Hepatocyte (in vitro differentiated cells): ENCODE measurements around the gene PCA3. TPM values are rescaled to one million over a fixed set of nuclear protein-coding genes. Genes with fewer than 3 reads are reported as not detected.

Experiments used
- DNase-seq: peaks from one replicate; pipeline ENCODE4 v3.0.0-alpha.2; 2016; ENCODE audit warnings: low spot score
- H2AFZ ChIP-seq: fragments of 200-600 bp; sonication (generic); 2 replicates; pipeline ENCODE4 v1.6.0; 2016; ENCODE audit warnings: antibody characterized with exemption, mild to moderate bottlenecking
- H3K27ac ChIP-seq: fragments of 200-600 bp; sonication (generic); 2 replicates; pipeline ENCODE4 v1.5.1; 2016; ENCODE audit warnings: mild to moderate bottlenecking
- H3K27me3 ChIP-seq: fragments of 200-600 bp; sonication (generic); 2 replicates; pipeline ENCODE4 v1.6.1; 2016
- H3K36me3 ChIP-seq: fragments of 200-600 bp; sonication (generic); replicated peaks from 2 replicates; pipeline ENCODE4 v1.5.1; 2016; ENCODE audit warnings: low read depth; ENCODE audit not compliant: insufficient read depth
- H3K4me1 ChIP-seq: fragments of 200-600 bp; sonication (generic); 2 replicates; pipeline ENCODE4 v1.5.1; 2016; ENCODE audit warnings: mild to moderate bottlenecking, moderate library complexity; ENCODE audit not compliant: insufficient read depth
- H3K4me2 ChIP-seq: fragments of 200-600 bp; sonication (generic); 2 replicates; pipeline ENCODE4 v1.6.0; 2016
- H3K4me3 ChIP-seq: fragments of 200-600 bp; sonication (generic); 2 replicates; pipeline ENCODE4 v1.5.1; 2016; ENCODE audit warnings: mild to moderate bottlenecking
- H3K79me2 ChIP-seq: fragments of 200-600 bp; sonication (generic); 2 replicates; pipeline ENCODE4 v1.6.0; 2017; ENCODE audit warnings: mild to moderate bottlenecking
- H3K9me2 ChIP-seq: fragments of 200-600 bp; sonication (generic); replicated peaks from 2 replicates; pipeline ENCODE4 v1.6.0; 2017; ENCODE audit warnings: mild to moderate bottlenecking; ENCODE audit not compliant: insufficient read depth
- H3K9me3 ChIP-seq: fragments of 200-600 bp; sonication (generic); 2 replicates; pipeline ENCODE4 v1.5.1; 2016; ENCODE audit warnings: low read depth, mild to moderate bottlenecking
- H4K20me1 ChIP-seq: fragments of 200-600 bp; sonication (generic); 2 replicates; pipeline ENCODE4 v1.6.0; 2016; ENCODE audit warnings: mild to moderate bottlenecking; ENCODE audit not compliant: insufficient read depth, poor library complexity, severe bottlenecking
- CTCF ChIP-seq: fragments of 200-600 bp; sonication (generic); IDR thresholded peaks from 2 replicates; pipeline ENCODE4 v1.5.1; 2016; ENCODE audit warnings: antibody characterized with exemption, mild to moderate bottlenecking; ENCODE audit not compliant: poor library complexity
- EZH2 ChIP-seq: fragments of 200-600 bp; sonication (generic); IDR thresholded peaks from 2 replicates; pipeline ENCODE4 v1.6.1; 2016; ENCODE audit warnings: antibody characterized with exemption, mild to moderate bottlenecking, borderline replicate concordance
- EZH2phosphoT487 ChIP-seq: fragments of 200-600 bp; sonication (generic); IDR thresholded peaks from one replicate; pipeline ENCODE4 v1.6.1; 2018; ENCODE audit warnings: antibody characterized with exemption, mild to moderate bottlenecking, low read depth, moderate library complexity; ENCODE audit not compliant: unreplicated experiment, severe bottlenecking
- WGBS: methylation state at CpG from one replicate; pipeline ENCODE4 v1.1.6; 2016; ENCODE audit warnings: low lambda C conversion rate; ENCODE audit errors: missing lambda C conversion rate; 5-methylcytosine and 5-hydroxymethylcytosine counted together
- polyA plus RNA-seq: library from polyadenylated mRNA; unstranded; fragments of >200 nt; fragmentation: Nextera tagmentation; extraction: Ambion mirVana; gene quantifications from 2 replicates; pipeline ENCODE4 v1.2.1, GENCODE V29; 2016
- total RNA-seq: library from RNA; depleted of rRNA; stranded (reverse); fragments of >200 nt; gene quantifications from 2 replicates; pipeline ENCODE4 v1.2.3, GENCODE V29; 2014

The PCA3 gene
- total and polyA plus RNA-seq, 2 experiments from 2014 or later, result not detected

- H2AFZ ChIP-seq, result no peak overlapping the region
- H3K36me3 ChIP-seq, result no peaks in the 10 kb centered on the region
- H3K9me3 ChIP-seq, result no peaks in the 10 kb centered on the region
- no peak overlapping the region for H3K4me3 ChIP-seq
- H3K27ac ChIP-seq, result no peak overlapping the region
- no peaks in the 10 kb centered on the region for H3K9me2 ChIP-seq
- H4K20me1 ChIP-seq, result no peaks in the 10 kb centered on the region
- no peak for TF ChIP-seq CTCF
- TF ChIP-seq EZH2phosphoT487, result no peak
- TF ChIP-seq EZH2, result no peak
- no peaks in the 10 kb centered on the region for H3K79me2 ChIP-seq
- H3K4me2 ChIP-seq, result no peak overlapping the region
- no peaks in the 10 kb centered on the region for H3K27me3 ChIP-seq
- H3K4me1 ChIP-seq, result no peaks in the 10 kb centered on the region
- no peak for DNase-seq
Observed at GRCh38 chr9:76784881-76785280, 20.6 kb downstream of the PCA3 start.

- no peak for DNase-seq
- H3K4me3 ChIP-seq, result no peak overlapping the region
- H3K4me2 ChIP-seq, result no peak overlapping the region
- TF ChIP-seq EZH2, result no peak
- no peak for TF ChIP-seq CTCF
- TF ChIP-seq EZH2phosphoT487, result no peak
- H4K20me1 ChIP-seq, result no peaks in the 10 kb centered on the region
- no peaks in the 10 kb centered on the region for H3K36me3 ChIP-seq
- no peak overlapping the region for H2AFZ ChIP-seq
- no peaks in the 10 kb centered on the region for H3K4me1 ChIP-seq
- H3K9me2 ChIP-seq, result no peaks in the 10 kb centered on the region
- no peak overlapping the region for H3K27ac ChIP-seq
- no peaks in the 10 kb centered on the region for H3K27me3 ChIP-seq
- WGBS, result 87% methylated on average over 1 of the region's 1 CpG
- H3K79me2 ChIP-seq, result no peaks in the 10 kb centered on the region
- H3K9me3 ChIP-seq, result no peaks in the 10 kb centered on the region
Observed at GRCh38 chr9:76785501-76785900, 21.3 kb downstream of the PCA3 start.

GRCh38 chr9:76787677-76788076 is 23.4 kb downstream of the PCA3 start:
- H3K4me2 ChIP-seq, result no peak overlapping the region
- WGBS, result 91% methylated on average over 11 of the region's 11 CpGs

More at GRCh38 chr9:76787677-76788076, 23.4 kb downstream of the PCA3 start:
- TF ChIP-seq CTCF (no peak), EZH2phosphoT487 (no peak), EZH2 (no peak)
- no peak overlapping the region for H2AFZ ChIP-seq
- DNase-seq, result no peak
- H3K4me3 ChIP-seq, result no peak overlapping the region
- H3K27me3 ChIP-seq, result no peaks in the 10 kb centered on the region
- no peaks in the 10 kb centered on the region for H4K20me1 ChIP-seq
- H3K4me1 ChIP-seq, result no peaks in the 10 kb centered on the region
- H3K9me2 ChIP-seq, result no peaks in the 10 kb centered on the region
- H3K27ac ChIP-seq, result no peak overlapping the region
- H3K36me3 ChIP-seq, result no peaks in the 10 kb centered on the region
- H3K79me2 ChIP-seq, result no peaks in the 10 kb centered on the region
- no peaks in the 10 kb centered on the region for H3K9me3 ChIP-seq
